ENCODE measurements around the gene TACC3.

DNA sequence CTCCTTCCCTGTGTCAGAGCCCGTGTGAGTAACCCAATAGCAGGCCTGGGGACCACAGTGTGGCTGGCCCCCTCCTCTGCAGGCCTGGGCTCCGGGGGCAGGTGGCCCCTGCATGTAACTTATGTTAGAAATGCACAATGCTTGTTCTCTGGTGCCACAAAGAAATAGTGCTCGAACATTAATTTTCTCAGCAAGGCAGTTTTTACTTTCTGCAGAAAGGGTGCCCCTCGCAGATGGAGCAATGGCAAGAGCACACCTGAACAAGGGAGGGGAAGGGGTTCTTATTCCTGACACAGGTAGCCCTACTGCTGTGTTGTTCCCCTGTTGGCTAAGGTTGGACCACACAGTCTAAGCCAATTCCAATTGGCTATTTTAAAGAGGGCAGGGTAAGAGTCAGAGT lies 17.1 kb downstream of the TACC3 start:
- TF ChIP-seq, protein P1, sequence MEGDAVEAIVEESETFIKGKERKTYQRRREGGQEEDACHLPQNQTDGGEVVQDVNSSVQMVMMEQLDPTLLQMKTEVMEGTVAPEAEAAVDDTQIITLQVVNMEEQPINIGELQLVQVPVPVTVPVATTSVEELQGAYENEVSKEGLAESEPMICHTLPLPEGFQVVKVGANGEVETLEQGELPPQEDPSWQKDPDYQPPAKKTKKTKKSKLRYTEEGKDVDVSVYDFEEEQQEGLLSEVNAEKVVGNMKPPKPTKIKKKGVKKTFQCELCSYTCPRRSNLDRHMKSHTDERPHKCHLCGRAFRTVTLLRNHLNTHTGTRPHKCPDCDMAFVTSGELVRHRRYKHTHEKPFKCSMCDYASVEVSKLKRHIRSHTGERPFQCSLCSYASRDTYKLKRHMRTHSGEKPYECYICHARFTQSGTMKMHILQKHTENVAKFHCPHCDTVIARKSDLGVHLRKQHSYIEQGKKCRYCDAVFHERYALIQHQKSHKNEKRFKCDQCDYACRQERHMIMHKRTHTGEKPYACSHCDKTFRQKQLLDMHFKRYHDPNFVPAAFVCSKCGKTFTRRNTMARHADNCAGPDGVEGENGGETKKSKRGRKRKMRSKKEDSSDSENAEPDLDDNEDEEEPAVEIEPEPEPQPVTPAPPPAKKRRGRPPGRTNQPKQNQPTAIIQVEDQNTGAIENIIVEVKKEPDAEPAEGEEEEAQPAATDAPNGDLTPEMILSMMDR (IDR thresholded peaks at IDR 0.05) = no peak
- TF ChIP-seq ZFX (IDR thresholded peaks at IDR 0.05; ENCODE audit: borderline replicate concordance) = no peak

All from 22Rv1 (cell line).